K562 (cell line): ENCODE data around the gene CYP2C9.

Source experiments
- CTCF ChIP-seq, 3 experiments: IDR thresholded peaks in 2 of 3; conservative IDR thresholded peaks in 1 of 3; 2 replicates each; pipeline ENCODE4 v1.5.1; 2011 to 2012; ENCODE audit warnings: low read length in 3 of 3, mild to moderate bottlenecking in 3 of 3, control low read depth in 2 of 3, improper control_type of control experiment in 1 of 3, inconsistent platforms in 1 of 3, low read depth in 1 of 3, mixed read lengths in 1 of 3, moderate library complexity in 1 of 3; ENCODE audit not compliant: insufficient read depth in 2 of 3
- CUX1 ChIP-seq: fragments of 200-800 bp; sonication (Bioruptor generic); IDR thresholded peaks from 2 replicates; pipeline ENCODE4 v1.6.1; 2016; ENCODE audit warnings: missing genetic modification characterization, missing compliant biosample characterization
- E2F5 ChIP-seq: sonication (generic); formaldehyde crosslinking; IDR thresholded peaks from 2 replicates; pipeline ENCODE4 v1.8.0; 2022; ENCODE audit warnings: mild to moderate bottlenecking, missing genetic modification reagents
- EP300 ChIP-seq: IDR thresholded peaks from 2 replicates; pipeline ENCODE4 v1.6.1; 2012; ENCODE audit warnings: low read length, improper control_type of control experiment
- FOXA1 ChIP-seq: fragments of 450-650 bp; IDR thresholded peaks from 2 replicates; pipeline ENCODE4 v1.6.1; 2016; ENCODE audit warnings: mild to moderate bottlenecking, borderline replicate concordance
- FOXK2 ChIP-seq, 2 experiments: fragments of 450-650 bp; IDR thresholded peaks in 1 of 2; conservative IDR thresholded peaks in 1 of 2; 2 replicates each; pipeline ENCODE4 v1.6.1; 2016; ENCODE audit warnings: low read depth in 2 of 2, mild to moderate bottlenecking in 1 of 2
- FOXP4 ChIP-seq: sonication (generic); formaldehyde crosslinking; IDR thresholded peaks from 2 replicates; pipeline ENCODE4 v1.8.0; 2022; ENCODE audit warnings: mild to moderate bottlenecking, missing genetic modification reagents, borderline replicate concordance
- MAFK ChIP-seq: IDR thresholded peaks from 2 replicates; pipeline ENCODE4 v1.6.1; 2011; ENCODE audit warnings: low read length, improper control_type of control experiment
- NR2F6 ChIP-seq: fragments of 450-650 bp; formaldehyde crosslinking; IDR thresholded peaks from 2 replicates; pipeline ENCODE4 v1.4.0; 2020; ENCODE audit warnings: mild to moderate bottlenecking
- REST ChIP-seq, 2 experiments: fragments of 450-650 bp; formaldehyde crosslinking in 1 of 2; IDR thresholded peaks; 2 replicates each; pipeline versions ENCODE4 v1.4.0 to v1.6.1; 2014 to 2020; ENCODE audit warnings: mild to moderate bottlenecking in 2 of 2, borderline replicate concordance in 1 of 2, low read depth in 1 of 2
- SETDB1 ChIP-seq: IDR thresholded peaks from one replicate; pipeline ENCODE4 v1.6.1; 2012; ENCODE audit warnings: low read length, control low read depth, inconsistent platforms
- TAF1 ChIP-seq: IDR thresholded peaks from 2 replicates; pipeline ENCODE4 v1.6.1; 2011; ENCODE audit warnings: mild to moderate bottlenecking, low read length, moderate library complexity; ENCODE audit not compliant: insufficient read depth, control insufficient read depth, severe bottlenecking; ENCODE audit errors: extremely low read depth
- YY1 ChIP-seq, 3 experiments: IDR thresholded peaks; 2 replicates each; pipeline ENCODE4 v1.6.1; 2011; ENCODE audit warnings: low read length in 2 of 3, mild to moderate bottlenecking in 2 of 3, moderate library complexity in 2 of 3, borderline replicate concordance in 1 of 3, control low read depth in 1 of 3, low read depth in 1 of 3; ENCODE audit not compliant: insufficient read depth in 3 of 3, insufficient replicate concordance in 2 of 3, control insufficient read depth in 1 of 3, insufficient read length in 1 of 3; ENCODE audit errors: extremely low read depth in 1 of 3

GRCh38 chr10:94991243-94991888, 52.9 kb downstream of the CYP2C9 start:
- no peak for TF ChIP-seq TAF1
- no peak for TF ChIP-seq CTCF (IDR thresholded peaks at IDR 0.05 in 2 of 3, conservative IDR thresholded peaks at IDR 0.05 in 1 of 3; ENCODE audit: insufficient read depth in 2 of 3, low read depth in 1 of 3, low read length in 3 of 3)
- TF ChIP-seq FOXP4 (CRISPR knock-in tag) = no peak
- TF ChIP-seq CUX1 (CRISPR knock-in tag) = no peak
- TF ChIP-seq MAFK = no peak
- TF ChIP-seq FOXK2 (conservative IDR thresholded peaks at IDR 0.05 in 1 of 2, IDR thresholded peaks at IDR 0.05 in 1 of 2; ENCODE audit: low read depth in 2 of 2) = no peak
- no peak for TF ChIP-seq NR2F6 (CRISPR knock-in tag)
- TF ChIP-seq FOXA1 = no peak
- no peak for TF ChIP-seq EP300
- TF ChIP-seq YY1 (IDR thresholded peaks at IDR 0.05; ENCODE audit: borderline replicate concordance in 1 of 3, control insufficient read depth in 1 of 3, extremely low read depth in 1 of 3, insufficient read depth in 3 of 3, insufficient read length in 1 of 3, insufficient replicate concordance in 2 of 3, low read depth in 1 of 3, low read length in 2 of 3) = no peak
- no peak for TF ChIP-seq E2F5 (CRISPR knock-in tag)
- no peak for TF ChIP-seq SETDB1
- TF ChIP-seq REST (IDR thresholded peaks at IDR 0.05; ENCODE audit: borderline replicate concordance) = no peak
- no peak for TF ChIP-seq REST (CRISPR knock-in tag; IDR thresholded peaks at IDR 0.05; ENCODE audit: low read depth)
